Measurements from ENCODE around the gene FXR1.

The FXR1 gene

DNA sequence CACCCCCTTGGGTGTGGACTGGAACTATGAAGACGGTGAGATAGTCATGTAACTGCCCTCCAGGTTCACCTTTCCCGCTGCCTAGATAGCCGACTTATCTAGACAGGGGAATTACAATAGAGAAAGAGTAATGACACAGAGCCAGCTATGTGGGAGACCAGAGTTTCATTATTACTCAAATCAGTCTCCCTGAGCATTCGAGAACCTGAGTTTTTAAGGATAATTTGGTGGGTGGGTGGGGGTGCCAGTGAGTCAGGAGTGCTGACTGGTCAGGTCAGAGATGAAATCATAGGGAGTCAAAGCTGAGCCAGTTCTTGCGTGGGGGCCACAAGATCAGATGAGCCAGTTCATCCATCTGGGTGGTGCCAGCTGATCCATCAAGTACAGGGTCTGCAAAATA is 96.8 kb downstream of the FXR1 start:
- no peak for DNase-seq

GRCh38 chr3:181017690-181018089 is 105.2 kb downstream of the FXR1 start:
- no peak for DNase-seq

DNA sequence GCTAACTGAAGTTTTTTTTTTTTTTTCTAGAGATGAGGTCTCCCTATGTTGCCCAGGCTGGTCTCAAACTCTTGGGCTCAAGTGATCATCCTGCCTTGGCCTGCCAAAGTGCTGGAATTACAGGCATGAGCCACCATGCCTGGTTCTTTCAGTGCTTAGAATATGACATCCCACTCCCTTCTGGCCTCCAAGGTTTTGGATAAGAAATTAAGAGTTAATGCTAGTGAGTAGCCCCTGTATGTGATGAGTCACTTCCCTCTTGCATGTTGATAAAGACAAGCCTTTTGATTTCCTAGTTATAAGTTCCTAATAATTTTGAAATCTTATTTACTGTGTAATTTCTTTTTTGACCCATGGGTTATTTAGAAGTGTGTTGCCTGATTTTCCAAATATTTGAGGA is 112.7 kb downstream of the FXR1 start:
- no peak for DNase-seq

GRCh38 chr3:181030948-181031347 is 118.5 kb downstream of the FXR1 start:
- no peak for DNase-seq
